HG02642 (cell line): ENCODE measurements around the gene MKLN1.
"Not testable (repeated sequence)": the region's sequence is repeated elsewhere in the genome, so short reads cannot be mapped to it uniquely, and the experiment has no call there.

Experiments
- ATAC-seq: cut with Tn5 transposase; IDR thresholded peaks from one replicate; pipeline ENCODE4 v1.9.1; 2021; ENCODE audit warnings: mild to moderate bottlenecking; ENCODE audit not compliant: unreplicated experiment, poor library complexity

Gene MKLN1

DNA sequence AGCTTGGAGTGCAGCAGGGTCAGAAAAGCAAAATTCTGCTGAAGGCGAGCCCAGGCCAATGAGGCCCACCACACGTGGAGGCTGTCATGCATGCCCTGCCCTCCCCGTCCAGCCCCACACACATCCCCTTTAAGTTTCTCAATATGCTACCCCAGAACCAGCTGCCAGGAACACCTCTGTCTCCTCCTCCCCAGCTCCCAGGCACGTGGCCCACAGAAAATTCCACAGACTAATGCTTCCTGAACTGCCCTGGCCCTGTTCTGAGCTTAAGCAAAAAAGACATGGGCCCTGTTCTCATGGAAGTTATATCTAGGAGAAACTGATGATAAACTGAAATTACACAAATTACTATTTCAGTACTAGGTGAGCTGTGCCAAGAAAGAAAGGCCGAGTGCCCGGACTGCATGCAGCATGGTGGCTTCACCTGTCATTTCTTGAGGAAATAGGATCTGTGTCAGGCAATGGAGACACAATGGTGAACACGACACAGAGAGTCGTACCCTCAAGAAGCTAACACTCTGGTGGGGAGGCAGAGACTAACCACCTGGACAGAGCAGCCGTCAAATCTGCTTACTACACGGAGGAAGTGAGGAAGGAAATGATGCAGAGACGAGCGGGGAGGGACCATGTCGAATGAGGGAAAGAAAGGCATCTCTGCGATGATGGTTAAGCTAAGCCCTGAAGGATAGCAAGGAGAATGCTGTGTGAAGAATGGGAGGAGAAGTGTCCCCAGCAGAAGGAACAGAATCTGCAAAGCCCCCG lies 184.3 kb downstream of the MKLN1 start:
- no peak for ATAC-seq

DNA sequence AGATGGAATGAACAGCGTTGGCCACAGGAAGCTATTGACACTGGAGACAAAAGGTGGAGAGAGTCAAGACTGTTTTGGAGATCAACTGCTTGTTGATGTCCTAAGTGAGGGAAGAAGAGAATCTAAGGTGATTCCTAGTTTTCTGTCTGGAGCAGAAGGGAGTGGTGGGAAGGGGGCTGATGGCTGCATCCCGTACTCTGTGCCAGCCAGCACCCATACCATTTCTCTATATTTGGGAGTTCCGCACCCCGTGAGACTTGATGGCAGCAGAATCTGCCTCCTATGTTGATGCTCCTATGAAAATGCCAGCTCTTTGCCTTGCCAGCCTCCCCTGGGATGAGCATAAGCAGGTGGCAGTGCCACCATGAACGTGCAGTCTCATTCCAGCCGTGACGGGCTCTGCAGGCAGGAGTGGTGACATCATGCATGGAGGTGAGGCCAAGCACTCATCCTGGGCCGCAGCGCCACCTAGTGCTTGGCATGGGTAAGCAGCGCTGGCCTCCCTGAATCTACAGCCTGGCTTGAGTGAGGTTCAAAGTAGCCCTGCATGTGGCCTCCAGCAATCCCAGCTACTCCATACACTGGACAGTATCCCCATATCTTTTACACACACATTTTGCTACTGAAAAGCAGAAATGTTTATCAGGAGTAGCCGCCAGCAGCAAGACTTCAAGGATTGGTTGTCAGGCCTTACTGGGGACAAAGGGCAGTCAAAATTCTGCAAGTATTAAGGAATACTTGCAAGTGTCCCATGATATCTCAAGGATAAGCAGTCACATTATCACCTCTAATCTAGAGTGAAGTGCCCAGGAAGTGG lies 185.8 kb downstream of the MKLN1 start:
- ATAC-seq = peak; percentile 95

DNA sequence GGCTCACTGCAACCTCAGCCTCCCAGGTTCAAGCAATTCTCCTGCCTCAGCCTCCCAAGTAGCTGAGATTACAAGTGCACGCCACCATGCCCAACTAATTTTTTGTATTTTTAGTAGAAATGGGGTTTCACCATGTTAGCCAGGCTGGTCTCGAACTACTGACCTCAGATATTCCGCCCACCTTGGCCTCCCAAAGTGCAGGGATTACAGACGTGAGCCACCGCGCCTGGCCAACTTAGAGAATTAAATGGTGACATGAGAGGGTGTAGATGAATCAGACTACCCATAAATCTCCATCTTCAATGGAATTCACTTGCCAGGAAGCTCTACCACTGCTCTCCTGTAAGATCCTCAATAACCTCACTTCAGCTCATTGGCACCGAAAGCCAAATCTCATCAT lies 187.8 kb downstream of the MKLN1 start:
- not testable (repeated sequence) for ATAC-seq

- ATAC-seq = no peak
Measured at GRCh38 chr7:131517218-131517923, 189.7 kb downstream of the MKLN1 start.

DNA sequence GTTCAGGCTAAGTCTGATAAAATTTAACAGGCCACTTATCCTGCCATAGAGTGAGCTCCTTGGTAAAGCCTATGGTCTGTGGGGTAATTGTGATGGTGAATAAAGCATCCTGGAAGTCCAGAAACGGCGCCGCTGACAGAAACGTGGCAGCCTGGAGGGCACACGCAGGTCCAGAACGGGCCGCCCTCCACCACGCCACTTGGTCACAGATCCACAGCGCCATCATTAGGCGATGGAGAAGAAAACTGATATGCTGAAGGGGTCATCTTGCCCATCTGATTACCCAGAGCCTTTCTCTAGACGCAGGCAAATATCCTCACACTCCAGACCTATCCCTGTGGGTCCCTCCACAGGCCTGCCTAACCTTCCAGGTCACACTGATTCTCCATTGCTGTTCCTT lies 190.9 kb downstream of the MKLN1 start:
- no peak for ATAC-seq

DNA sequence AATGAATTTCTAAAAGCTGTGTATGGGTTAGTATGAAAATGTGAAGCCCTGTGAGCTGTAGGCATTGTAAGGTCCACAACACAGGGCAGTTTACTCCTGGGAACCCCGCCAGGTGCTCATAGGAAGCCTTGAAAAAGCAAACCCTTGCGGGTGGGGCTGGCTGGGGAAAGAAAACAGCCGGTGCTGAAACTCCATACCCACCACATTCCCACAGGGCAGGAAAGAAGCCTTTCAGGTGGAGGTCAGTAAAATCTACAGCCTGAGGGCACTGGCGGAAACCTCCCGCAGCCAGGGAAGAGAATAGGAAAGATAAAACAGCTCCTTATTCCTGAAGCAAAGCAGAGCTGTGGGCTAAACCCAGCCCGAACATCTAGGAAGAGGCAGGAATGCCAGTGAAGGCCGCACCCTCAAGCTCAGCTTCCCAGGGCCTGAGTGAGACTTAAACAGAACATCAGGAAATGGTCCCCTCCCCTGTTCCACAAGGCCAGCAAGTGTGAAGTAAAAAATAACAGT lies 194.0 kb downstream of the MKLN1 start:
- no peak for ATAC-seq

DNA sequence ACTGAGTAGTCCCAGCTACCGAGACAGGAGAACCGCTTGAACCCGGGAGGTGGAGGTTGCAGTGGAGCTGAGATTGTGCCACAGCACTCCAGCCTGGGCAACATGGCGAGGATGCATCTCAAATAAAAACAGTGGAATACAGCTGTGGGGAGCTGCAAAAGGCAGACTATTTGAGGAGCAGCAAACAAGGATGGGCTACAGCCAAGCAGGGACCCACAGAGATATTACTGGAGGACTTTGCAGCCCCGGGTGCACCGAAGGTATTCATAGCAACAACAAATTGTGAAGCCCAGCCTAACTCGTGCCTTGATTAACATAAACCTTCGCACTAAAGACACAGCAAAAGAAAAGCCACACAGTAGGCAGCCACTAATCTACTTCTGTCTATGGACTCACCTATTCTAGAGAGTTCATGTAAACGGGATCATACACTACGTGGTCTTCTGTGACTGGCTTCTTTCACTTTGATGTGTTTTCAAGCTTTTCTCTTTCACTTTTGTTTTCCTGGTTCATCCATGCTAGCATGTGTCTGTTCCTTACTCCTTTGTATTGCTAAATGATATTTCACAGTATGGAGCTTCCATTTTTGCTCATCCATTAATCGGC lies 194.8 kb downstream of the MKLN1 start:
- ATAC-seq = no peak

GRCh38 chr7:131524115-131524514 lies 196.4 kb downstream of the MKLN1 start:
- ATAC-seq = no peak

DNA sequence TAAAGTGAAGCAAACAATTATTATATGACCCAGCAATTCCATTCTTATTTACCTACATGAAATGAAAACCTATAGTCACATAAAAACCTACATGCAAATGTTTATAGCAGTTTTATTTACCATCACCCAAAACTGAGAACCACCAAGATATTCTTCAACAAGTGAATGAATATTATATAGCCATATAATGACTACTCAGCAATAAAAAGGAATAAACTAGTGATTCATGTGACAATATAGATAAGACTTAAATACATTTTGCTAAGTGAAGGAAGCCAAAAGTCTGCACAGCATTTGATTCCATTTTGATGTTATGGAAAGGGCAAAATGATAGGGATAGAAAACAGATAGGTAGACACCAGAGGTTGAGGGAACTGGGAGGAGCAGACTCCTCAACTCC lies 197.0 kb downstream of the MKLN1 start:
- no peak for ATAC-seq

GRCh38 chr7:131525820-131526219 lies 198.1 kb downstream of the MKLN1 start:
- no peak for ATAC-seq

DNA sequence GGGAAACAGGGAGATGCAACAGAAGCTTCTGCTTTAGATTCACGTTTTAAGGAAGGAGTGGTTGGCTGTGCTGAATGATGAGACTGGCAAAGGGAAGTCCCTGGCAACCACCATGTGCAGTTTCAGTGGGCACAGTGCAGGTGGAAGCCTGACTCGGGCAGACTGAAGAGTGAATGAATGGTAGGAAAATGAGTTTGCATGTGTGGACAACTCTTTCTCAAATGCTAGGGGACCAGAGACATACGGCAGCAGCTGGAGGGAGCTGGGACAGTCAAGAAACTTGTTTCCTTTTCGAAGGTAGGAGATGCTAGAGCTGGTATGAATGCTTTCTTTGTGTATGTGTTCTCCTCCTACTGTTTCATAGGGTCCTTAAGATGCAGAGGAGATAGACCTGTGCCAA lies 199.8 kb downstream of the MKLN1 start:
- no peak for ATAC-seq

DNA sequence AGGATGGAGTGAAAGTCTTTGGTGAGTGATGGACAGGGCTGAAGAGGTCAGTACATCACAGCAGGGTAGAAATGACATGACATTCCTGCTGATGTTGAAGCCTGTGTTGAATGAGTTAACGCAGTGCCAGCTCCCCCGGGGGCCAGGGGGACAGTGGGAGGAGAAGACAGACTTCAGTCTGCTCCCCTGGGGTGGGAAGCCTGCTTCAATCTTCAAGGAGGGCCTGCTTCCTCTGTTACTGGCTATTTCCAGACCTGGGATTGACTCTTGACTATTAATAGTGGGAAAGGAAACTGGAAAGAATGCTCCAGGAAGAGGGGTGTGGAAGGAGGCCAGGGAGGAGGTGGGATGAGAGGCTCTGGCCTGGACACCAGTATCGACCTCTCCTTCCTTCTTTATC lies 201.5 kb downstream of the MKLN1 start:
- ATAC-seq = no peak

GRCh38 chr7:131529617-131530016 lies 201.9 kb downstream of the MKLN1 start:
- no peak for ATAC-seq

GRCh38 chr7:131530137-131530536 lies 202.5 kb downstream of the MKLN1 start:
- no peak for ATAC-seq

- ATAC-seq = no peak
Measured at GRCh38 chr7:131532570-131533091, 205.0 kb downstream of the MKLN1 start.

- no peak for ATAC-seq
Measured at GRCh38 chr7:131533151-131533559, 205.5 kb downstream of the MKLN1 start.

DNA sequence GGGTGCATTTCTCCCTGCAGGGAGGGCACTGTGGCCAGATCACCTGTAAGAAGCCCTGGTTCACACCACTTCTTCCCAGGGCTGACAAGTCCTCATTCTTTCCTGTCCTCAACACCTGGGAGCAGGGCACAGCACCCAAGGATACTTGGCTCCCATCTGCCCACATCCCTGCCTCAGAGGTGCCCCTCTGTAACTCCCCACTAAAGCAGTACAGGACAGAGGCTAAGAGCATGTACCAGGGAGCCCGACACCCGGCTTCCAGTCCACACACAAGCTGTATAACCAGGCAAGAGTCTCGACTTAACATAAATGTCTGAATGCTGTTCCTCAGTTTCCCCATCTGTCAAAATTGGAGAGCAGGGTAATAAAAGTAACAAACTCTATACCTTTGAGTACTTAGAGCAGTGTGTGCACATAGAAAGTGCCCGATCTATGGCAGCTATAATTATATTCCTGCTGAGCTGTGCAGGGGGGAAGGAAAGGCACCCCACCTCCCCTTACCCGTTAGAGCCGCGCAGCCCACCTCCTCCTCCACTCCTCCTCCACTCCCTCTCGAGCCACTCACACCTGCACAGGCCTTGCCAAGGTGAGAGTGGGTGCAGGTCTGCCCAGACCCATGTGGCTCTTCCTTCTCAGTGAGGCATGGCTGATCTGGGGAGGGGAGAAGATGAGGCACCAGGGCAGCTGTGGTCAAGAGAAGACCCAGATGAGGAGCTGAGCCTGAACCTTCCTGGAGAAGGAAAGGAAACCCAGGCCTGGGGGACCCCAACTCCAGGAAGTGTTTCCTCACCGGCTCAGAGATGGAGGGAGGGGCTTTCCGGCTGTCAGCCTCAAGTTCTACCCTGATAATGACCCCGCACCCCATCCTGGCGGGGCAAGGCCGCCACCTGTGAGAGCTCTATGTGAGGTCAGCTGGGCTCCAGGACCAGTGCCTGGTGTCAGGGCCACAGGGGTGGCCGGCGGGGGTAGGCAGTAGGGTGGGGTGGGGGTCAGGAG lies 206.2 kb downstream of the MKLN1 start:
- no peak for ATAC-seq

DNA sequence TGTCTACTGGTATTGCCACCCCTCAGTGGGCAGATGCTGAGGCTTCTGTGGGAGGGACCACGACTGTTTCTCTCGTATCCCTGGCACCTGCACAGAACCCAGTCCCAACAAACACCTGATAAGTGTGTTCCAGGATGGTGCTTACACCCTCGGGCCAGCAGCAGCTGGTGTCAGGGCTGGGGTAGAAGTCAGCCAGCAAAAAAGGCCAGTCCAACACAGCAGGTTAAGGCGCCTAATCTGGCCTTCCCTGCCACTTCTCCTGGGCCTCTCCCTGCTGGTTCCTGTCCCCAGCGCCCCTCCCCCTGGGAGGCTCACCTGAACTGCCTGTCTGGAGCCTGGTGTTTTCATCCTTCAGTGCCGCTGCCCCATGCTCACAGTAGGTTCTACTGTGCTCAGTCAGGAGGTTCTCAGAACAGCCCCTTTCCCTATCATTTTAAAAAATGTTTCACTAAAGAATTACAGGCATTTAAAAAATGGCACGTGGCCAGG lies 208.7 kb downstream of the MKLN1 start:
- no peak for ATAC-seq

DNA sequence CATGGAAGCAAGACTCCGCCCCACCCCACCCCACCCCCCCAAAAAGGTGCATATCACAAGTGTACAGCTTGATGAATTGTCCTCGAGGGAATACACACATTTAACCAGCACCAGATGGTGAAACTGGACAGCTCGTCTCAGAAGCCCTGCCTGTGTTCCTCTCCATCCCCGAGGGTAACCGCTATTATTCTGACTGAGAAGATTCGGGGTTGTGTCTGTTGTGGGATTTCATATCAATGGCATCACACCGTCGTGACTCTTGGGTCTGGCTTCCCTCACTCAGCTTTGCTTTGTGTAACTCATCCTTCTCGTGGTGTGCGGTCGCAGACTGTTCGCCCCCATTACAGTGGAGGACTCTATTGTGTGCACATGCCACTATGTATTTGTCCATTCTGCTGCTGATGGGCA lies 209.9 kb downstream of the MKLN1 start:
- no peak for ATAC-seq
